Nucleus accumbens (tissue), 56 donors: ENCODE data around the gene SOCS6.
"Not testable (repeated sequence)": the region's sequence is repeated elsewhere in the genome, so short reads cannot be mapped to it uniquely, and the experiment has no call there.

Experiments
- DNase-seq, 56 donors: peaks; one replicate each; lab custom pipeline; 2025; lab: John Stamatoyannopoulos, UW

SOCS6 gene

DNA sequence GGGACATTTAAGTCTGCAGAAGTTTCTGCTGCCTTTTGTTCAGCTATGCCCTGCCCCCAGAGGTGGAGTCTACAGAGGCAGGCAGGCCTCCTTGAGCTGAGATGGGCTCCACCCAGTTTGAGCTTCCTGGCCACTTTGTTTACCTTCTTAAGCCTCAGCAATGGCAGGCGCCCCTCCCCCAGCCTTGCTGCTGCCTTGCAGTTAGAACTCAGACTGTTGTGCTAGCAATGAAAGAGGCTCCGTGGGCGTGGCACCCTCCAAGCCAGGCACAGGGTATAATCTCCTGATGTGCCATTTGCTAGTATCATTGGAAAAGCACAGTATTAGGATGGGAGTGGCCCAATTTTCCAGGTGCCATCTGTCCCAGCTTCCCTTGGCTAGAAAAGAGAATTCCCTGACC, 59.6 kb downstream of the SOCS6 start:
- DNase-seq = not testable (repeated sequence)

DNA sequence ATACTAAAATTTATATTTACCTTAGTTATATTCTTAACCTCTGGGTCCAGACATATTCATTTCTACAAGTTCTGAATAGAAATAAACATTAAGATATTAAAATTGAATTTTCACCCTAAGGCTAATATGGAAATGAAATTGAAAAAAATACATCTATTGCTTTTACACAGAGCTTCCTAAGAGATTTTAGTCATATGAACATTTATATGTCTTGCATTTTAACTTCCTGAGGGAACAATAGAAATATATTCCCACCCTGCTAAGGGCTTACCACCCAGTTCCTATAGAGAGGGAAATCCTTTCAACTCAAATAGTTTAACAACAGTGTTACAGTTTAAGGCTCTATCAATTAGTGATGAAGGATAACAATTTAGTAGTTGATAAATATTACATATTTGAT, 60.5 kb downstream of the SOCS6 start:
- no peak for DNase-seq

GRCh38 chr18:70354080-70354479, 65.2 kb downstream of the SOCS6 start:
- DNase-seq = no peak

DNA sequence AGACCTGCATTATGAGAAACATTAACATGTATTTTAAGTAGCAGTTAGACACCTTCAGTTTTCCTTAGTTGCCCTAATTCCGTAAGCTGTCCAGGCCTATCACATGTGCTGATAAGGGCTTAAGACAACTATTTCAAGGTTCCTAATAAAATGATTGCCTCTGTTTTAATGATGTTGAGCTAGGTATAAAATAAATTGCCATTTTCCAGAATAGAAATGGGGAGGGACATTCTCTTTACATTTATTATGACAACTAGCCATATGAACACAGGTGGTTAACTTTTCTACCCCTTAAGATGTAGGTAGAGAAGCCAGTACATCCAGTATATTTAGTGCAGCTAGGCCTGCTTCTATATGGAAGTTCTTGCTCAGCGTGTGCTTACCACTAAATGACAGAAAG, 65.9 kb downstream of the SOCS6 start:
- DNase-seq = no peak

DNA sequence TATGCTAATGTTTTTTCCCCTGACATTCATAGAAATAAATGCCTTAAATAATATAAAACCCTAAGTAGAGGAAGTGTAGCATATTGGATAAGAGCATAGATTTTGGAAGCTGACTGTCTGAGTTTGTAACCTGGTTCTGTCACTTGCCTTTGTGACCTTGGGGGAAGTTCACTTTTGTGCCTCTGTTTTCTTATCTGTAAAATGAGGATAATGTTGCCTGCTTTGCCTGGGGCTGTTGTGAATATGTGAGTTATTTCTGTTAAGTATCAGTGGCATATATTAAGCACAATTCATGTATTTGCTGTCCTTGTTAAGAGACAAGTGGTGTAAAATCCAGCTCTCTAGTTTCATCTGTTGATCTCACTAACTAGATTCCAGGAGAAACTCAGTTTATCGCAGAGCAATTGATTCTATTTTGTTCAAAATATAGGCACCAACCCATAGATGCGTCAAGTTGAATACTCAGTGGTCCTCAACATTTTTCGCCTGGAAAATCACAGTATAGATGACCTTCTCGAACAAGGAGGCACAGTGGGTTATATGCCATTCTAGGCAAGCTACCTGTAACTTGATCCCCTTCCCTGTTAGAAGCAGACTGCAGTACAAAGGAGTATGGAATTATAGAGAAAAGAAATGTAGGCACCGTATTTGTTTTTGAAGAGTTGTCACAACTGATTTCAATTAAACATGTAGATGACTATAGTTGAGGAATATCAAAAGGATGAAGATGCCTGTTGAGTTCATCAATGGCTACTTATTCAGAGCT, 67.0 kb downstream of the SOCS6 start:
- DNase-seq = no peak

DNA sequence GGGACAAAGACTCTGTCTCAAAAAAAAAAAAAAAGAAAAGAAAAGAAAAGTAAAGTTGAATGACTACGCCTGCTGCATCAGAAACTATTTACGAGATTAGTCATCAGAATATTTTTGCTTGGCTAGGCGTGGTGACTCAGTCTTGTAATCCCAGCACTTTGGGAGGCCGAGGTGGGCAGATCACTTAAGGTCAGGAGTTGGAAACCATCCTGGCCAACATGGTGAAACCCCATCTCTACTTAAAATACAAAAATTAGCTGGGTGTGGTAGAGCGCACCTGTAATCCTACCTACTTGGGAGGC, 69.2 kb downstream of the SOCS6 start:
- not testable (repeated sequence) for DNase-seq

DNA sequence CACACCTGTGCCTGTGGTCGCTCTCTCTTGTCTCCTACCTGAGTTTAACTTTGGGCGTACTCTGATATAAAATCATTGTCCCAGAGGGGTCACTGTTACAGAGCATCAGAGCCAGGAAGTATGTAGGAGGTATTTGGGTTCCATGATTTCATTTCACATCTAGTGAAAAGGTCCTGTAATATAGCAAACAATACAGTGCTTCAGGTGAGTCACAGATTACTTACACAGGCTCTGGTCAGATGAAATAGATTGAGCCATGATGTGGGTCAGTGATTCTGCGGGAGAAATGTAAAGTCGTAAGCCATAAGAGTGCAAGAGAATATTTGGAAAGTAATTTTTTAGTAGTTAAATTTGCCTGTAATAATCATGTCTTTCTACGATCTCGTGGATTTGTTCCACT, 70.2 kb downstream of the SOCS6 start:
- no peak for DNase-seq

DNA sequence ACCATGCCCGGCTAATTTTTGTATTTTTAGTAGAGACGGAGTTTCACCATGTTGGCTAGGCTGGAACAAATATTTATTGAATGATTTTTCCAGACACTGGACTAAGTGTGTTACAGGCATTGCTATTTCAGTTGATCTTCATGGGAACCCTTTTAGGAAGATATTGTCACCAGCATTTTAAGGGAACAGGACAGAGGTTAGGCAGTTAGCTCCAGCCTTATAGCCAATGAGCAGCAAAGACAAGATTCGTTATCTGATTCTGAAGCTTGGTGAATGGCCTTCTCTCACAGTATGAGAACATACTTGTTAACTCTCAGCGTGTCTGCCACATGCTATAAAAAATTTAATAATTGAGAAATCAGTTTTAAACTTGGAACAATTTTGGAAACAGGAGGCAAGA, 73.4 kb downstream of the SOCS6 start:
- no peak for DNase-seq

GRCh38 chr18:70363861-70364260, 75.0 kb downstream of the SOCS6 start:
- no peak for DNase-seq

DNA sequence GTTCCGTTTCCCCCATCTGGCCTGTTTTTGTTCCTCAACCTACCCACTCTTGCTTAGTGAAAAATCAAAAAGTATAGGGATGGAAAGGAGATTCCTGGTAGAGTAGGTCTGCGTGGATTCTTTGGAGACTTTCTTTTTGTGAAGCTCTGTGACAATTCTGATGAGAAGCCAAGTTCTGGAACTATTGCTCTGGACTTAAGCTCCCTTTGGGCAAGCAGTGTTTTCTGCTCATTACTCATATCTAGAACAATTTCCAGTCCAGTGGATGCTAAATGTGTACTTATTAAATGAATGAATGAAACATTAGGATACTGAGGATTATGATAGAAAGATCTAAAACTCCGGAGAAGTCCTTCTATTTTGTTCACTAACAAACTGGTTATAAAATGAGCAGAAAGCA, 76.5 kb downstream of the SOCS6 start:
- no peak for DNase-seq

GRCh38 chr18:70366174-70366573, 77.3 kb downstream of the SOCS6 start:
- no peak for DNase-seq

DNA sequence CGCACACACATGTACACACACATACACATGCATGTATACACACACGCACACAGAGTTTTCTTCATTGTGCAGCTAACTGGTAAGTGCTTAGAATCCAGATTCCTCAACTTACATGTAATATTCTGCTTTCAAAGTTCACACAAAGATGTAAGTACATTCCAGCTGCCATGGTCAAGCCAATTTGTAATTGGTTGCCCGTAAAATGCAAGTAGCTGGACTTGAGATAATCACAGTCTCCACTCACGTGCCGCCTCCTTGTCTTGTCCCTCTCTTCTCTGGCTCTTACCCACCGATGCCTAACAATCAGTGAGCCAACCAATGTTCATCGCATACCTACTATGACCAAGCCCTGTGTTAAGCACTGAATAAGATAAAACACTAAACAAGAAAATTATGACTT, 77.8 kb downstream of the SOCS6 start:
- DNase-seq = no peak

DNA sequence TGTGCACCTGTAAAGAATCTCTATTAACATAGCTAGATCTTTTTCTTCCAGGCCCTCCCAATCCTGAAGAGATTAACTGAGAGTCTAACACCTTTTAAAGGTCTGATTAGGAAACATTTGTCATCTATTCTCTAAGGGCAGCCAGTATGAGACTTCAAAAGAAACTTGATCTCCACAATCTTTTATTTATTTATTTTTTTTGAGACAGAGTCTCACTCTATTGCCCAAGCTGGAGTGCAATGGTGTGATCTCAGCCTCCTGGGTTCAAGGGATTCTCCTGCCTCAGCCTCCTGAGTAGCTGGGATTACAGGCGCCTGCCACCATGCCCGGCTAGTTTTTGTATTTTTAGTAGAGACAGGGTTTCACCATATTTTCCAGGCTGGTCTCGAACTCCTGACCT, 78.5 kb downstream of the SOCS6 start:
- not testable (repeated sequence) for DNase-seq

GRCh38 chr18:70368903-70369302, 80.1 kb downstream of the SOCS6 start:
- DNase-seq = no peak

DNA sequence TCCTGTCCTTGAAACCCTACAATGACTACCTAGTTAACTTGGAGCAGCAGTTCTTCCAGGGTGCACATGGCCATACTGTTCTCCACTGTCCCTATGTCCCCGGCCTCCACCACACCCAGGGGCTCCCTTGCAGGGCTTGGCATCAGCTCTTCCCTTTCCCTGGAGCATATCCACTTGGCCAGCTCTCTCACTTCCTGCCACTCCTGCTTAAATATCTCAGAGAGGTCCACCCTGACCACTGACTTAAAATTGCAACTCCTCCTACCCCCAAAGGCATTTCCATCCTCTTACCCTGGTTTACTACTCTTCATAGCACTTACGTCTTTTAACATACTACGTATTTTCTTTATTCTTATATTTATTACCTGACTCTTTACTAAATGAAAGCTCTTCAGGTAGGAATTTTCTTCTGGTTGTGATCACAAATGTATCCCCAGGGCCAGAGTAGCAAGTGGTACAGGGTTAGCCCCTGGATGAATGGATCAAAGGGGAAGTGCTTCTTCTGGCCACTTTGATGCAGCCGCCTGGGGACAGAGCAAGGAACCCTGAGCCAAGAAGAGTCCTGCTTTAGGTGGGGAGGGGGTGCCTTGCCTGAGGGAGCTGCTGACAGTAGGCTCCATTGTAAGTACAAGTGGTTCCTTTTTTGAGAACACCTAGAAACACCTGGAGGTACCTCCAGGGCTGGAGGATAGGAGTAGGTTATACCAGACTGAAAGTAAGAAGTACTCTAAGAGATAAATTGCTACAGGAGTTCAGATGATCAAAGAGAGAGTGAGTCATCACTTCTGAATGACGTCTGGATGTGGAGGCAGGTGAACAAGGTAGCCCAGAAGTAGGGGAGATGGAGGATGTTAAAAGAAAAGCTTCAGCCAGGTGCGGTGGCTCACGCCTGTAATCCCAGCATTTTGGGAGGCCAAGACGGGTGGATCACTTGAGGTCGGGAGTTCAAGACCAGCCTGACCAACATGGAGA, 82.2 kb downstream of the SOCS6 start:
- peak in 1 of 56 donors; percentile 25 for DNase-seq

GRCh38 chr18:70371908-70372307, 83.1 kb downstream of the SOCS6 start:
- DNase-seq = no peak

DNA sequence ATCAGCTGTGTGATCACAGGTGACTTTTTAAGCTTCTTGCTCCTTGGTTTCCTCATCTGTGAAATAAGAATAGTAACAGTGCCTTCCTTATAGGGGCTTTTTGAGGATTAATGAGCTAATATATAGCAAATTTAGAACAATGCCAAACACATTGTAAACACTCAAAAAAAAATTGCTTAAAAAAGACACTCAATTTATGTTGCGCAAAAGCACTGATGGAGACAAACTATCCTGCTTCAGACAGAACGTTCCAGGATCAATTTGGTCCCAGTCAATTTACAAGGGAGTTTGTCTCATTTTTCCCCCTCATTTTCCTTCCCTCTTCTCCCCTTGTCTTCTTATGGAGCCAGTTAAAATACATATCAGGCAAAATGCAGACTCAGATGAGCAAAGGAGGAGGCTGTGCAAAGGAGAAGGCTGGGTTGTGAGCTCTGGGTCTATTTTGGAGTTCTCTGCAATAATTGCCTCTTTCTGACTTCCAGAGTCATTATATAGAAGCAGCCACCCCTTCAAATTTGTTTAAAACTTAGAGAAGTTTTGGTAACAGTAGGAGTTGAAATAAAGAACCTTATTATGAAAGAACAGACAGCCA, 83.7 kb downstream of the SOCS6 start:
- peak in 7 of 56 donors; percentile 10 to 43 (median 17) for DNase-seq

GRCh38 chr18:70373042-70373519, 84.2 kb downstream of the SOCS6 start:
- peak in 5 of 56 donors; percentile 6 to 17 (median 12) for DNase-seq

DNA sequence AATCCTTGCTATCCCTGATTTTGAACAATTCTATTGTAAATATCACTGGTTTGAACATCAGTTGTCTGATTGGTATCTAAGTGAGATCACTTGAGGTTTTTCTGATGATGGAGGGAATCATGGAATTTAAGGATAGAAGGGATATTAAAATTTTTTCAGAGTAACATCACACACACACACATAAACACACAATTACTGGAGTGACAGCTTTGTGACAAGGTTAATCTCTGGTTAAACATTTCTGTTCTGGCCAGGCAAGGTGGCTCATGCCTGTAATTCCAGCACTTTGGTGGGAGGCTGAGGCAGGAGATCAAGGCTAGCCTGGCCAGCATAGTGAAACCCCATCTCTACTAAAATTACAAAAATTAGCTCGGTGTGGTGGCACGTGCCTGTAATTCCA, 85.3 kb downstream of the SOCS6 start:
- no peak for DNase-seq

GRCh38 chr18:70376137-70376913, 87.5 kb downstream of the SOCS6 start:
- DNase-seq = no peak

DNA sequence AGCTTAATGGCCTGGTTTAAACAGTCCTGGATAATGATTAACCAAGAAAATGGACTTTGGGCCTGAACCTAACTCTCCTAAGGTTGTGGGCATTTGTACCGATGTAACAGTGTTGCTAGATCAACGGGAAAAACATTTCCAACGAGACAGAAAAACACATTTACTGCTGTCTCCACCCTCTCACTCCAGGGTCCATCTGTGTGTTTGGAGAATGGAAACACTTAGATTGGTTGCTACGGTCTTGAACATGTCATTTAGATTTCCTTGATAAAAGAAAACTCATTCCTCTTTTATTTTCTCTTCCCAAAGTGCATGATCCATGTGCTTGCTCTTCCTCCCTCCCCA, 88.0 kb downstream of the SOCS6 start:
- no peak for DNase-seq
